ENCODE measurements around the gene ARHGEF7.

DNA sequence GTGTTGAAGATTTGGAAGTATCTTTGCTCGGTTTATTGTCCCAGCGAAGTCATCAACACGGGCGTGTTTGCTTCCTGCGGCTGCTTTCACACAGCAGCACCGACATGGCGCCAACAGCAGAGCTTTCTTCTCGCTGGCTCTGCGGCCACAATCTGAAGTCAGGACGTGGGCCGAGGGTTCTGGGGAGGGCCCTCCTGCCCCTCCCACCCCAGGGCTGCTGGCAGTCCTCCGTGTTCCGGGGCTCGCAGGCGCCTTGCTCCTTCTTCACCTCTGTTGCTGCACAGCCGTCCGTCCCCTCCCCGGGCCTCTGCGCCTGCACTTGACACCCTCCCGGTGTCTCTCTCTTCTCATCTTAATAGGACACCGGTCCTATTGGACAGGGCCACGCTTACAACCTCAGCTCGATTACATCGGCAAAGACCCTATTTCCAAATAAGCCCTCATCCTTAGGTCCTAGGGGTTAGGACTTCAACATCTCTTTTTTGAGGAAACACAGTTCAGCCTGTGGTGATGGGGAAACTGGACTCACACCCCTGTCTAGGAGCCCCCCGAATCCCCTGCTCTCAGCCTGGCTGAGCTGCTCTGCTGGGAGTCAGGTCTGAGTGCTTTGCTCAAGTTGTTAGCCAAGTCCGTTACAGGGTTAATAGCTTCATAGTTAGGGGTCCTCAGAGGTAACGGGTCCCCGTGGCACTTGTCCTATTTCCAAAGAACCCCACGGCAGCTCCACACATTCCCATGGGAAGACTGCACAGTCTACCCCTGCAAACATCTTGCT, 202.6 kb downstream of the ARHGEF7 start:
- TF ChIP-seq, protein P1, sequence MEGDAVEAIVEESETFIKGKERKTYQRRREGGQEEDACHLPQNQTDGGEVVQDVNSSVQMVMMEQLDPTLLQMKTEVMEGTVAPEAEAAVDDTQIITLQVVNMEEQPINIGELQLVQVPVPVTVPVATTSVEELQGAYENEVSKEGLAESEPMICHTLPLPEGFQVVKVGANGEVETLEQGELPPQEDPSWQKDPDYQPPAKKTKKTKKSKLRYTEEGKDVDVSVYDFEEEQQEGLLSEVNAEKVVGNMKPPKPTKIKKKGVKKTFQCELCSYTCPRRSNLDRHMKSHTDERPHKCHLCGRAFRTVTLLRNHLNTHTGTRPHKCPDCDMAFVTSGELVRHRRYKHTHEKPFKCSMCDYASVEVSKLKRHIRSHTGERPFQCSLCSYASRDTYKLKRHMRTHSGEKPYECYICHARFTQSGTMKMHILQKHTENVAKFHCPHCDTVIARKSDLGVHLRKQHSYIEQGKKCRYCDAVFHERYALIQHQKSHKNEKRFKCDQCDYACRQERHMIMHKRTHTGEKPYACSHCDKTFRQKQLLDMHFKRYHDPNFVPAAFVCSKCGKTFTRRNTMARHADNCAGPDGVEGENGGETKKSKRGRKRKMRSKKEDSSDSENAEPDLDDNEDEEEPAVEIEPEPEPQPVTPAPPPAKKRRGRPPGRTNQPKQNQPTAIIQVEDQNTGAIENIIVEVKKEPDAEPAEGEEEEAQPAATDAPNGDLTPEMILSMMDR (conservative IDR thresholded peaks at IDR 0.05 in 1 of 2, IDR thresholded peaks at IDR 0.05 in 1 of 2; ENCODE audit: extremely low read depth in 1 of 2, insufficient read depth in 1 of 2, low read depth in 1 of 2, low read length in 2 of 2): no peak
- TF ChIP-seq EZH2 (IDR thresholded peaks at IDR 0.05; ENCODE audit: borderline replicate concordance, low read length): no peak
